Tibial artery (tissue), 4 donors: ENCODE data around the gene CDK9.

ENCODE experiments used
- DNase-seq, 2 donors: peaks; one replicate each; pipeline ENCODE4 v3.0.0-alpha.2; 2019
- H3K27ac ChIP-seq, 2 donors: fragments of 200-600 bp; sonication (generic) in 1 of 2; 1 replicate in 1 of 2; 2 replicates in 1 of 2; pipeline ENCODE4 v1.5.1; 2018 to 2019; ENCODE audit warnings: mild to moderate bottlenecking in 1 of 2
- H3K27me3 ChIP-seq, 2 donors: fragments of 200-600 bp; sonication (generic) in 1 of 2; one replicate each; pipeline versions ENCODE4 v1.5.1 to v1.6.0; 2016 to 2019
- H3K36me3 ChIP-seq, 3 donors: fragments of 200-600 bp; sonication (generic) in 2 of 3; one replicate each; pipeline ENCODE4 v1.5.1; 2016 to 2019; ENCODE audit warnings: mild to moderate bottlenecking in 2 of 3
- H3K4me1 ChIP-seq, 4 donors: fragments of 200-600 bp; sonication (generic) in 2 of 4; 1 replicate in 3 of 4; 2 replicates in 1 of 4; pipeline ENCODE4 v1.5.1; 2016 to 2019
- H3K4me3 ChIP-seq, 2 donors: fragments of 200-600 bp; sonication (generic) in 1 of 2; 1 replicate in 1 of 2; 2 replicates in 1 of 2; pipeline ENCODE4 v1.5.1; 2018 to 2019; ENCODE audit warnings: mild to moderate bottlenecking in 2 of 2
- H3K9me3 ChIP-seq, 3 donors: fragments of 200-600 bp; sonication (generic) in 1 of 3; one replicate each; pipeline ENCODE4 v1.5.1; 2016 to 2019
- intact Hi-C: fragments of 100-400 bp; cut with DNase I; formaldehyde crosslinking; loops from one replicate; pipeline ENCODE4 v1.15.0; 2023; ENCODE audit warnings: low total_unique reads
- TF ChIP-seq, protein P1 (sequence below), 2 experiments: fragments of 200-600 bp in 1 of 2; fragments of 450-650 bp in 1 of 2; IDR thresholded peaks; one replicate each; pipeline ENCODE4 v1.5.1; 2017 to 2019; ENCODE audit warnings: antibody characterized with exemption in 2 of 2, mild to moderate bottlenecking in 1 of 2, moderate library complexity in 1 of 2

Gene CDK9

DNA sequence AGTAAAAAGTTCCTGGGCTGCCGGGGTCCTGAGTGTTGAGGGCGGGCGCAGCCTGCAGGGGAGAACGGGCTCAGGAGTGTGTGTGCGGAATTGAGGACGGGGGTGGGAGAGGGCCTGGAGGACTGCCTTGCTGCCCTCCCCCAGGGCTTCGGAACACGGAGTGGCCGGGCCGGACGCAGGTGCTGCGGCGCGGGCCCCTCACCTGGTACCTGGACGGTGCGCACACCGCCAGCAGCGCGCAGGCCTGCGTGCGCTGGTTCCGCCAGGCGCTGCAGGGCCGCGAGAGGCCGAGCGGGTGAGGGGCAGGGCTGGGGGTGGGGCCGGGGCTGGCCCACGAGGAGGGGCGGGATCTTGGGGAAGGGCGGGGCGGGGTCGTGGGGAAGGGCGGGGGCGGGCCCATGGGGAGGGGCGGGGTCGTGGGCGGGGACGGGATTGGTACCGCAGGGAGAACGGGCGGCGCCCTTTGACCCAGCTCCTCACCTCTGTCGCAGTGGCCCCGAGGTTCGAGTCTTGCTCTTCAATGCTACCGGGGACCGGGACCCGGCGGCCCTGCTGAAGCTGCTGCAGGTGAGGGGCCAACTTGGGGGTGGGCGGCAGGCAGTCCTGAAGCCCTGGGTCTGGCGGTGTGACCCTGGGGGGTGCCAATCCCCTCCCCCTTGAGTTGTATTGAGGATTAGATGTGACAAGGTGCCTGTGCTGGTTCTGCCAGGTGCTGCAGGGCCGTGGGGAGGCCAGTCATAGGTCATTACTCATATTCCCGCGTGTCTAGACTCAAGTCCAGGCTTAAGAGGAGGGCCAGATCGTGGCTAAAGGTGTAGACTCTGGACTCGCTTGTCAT is 23.9 kb downstream of the CDK9 start:
- intact Hi-C loops, result no loop called here
- Histone ChIP-seq H3K27ac (no peak overlapping the region), H3K36me3 (peaks cover 79 to 89% (median 80%) of the 10 kb centered on the region in 3 donors), H3K9me3 (no peaks in the 10 kb centered on the region), H3K27me3 (no peaks in the 10 kb centered on the region), H3K4me3 (no peak overlapping the region), H3K4me1 (peaks cover 0 to 21% (median 12%) of the 10 kb centered on the region in 4 donors)
- TF ChIP-seq, protein P1, sequence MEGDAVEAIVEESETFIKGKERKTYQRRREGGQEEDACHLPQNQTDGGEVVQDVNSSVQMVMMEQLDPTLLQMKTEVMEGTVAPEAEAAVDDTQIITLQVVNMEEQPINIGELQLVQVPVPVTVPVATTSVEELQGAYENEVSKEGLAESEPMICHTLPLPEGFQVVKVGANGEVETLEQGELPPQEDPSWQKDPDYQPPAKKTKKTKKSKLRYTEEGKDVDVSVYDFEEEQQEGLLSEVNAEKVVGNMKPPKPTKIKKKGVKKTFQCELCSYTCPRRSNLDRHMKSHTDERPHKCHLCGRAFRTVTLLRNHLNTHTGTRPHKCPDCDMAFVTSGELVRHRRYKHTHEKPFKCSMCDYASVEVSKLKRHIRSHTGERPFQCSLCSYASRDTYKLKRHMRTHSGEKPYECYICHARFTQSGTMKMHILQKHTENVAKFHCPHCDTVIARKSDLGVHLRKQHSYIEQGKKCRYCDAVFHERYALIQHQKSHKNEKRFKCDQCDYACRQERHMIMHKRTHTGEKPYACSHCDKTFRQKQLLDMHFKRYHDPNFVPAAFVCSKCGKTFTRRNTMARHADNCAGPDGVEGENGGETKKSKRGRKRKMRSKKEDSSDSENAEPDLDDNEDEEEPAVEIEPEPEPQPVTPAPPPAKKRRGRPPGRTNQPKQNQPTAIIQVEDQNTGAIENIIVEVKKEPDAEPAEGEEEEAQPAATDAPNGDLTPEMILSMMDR (IDR thresholded peaks at IDR 0.05), result no peak
- no peak for DNase-seq

DNA sequence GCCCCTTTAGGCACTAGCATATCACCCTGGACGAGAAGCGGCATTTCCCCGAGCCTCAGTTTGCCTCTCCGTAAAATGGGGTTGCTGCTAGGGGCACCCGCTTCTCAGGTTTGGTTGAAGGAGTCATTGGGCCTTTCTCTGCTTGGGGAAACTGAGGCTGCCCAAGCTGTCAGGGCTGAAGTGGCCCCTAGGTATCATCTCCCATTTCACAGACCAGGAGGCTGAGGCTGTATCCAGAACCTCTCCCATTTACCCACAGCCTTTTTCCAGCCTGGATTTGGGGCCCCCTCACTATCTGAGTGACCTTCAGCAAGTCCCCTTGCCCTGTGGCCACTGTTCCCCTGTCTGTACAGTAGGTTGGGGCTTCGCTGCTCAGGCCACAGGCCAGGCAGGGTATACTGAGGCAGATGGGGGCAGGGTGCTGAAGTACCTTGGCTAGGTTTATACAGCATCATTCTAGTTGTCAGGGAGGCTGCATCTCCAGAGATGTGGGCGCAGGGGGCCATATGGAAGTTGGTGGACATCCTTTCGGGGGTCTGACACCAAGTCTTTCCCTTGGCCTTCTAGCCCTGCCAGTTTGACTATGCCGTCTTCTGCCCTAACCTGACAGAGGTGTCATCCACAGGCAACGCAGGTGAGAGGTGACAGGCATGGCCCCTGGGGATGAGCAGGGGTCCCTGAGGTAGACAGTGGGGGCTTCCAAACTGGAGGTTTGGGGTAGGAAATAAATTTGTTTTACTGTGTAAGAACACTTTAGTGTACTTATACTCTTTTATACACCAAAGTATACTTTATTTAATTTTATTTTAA is 24.7 kb downstream of the CDK9 start:
- H3K36me3 ChIP-seq, result peaks cover 81 to 97% (median 84%) of the 10 kb centered on the region in 3 donors
- intact Hi-C loops, result no loop called here
- no peaks in the 10 kb centered on the region for H3K27me3 ChIP-seq
- TF ChIP-seq, protein P1 (IDR thresholded peaks at IDR 0.05), result no peak
- no peak overlapping the region for H3K27ac ChIP-seq
- H3K9me3 ChIP-seq, result no peaks in the 10 kb centered on the region
- H3K4me1 ChIP-seq, result peaks cover 0 to 13% (median 5%) of the 10 kb centered on the region in 4 donors
- DNase-seq, result no peak
- no peak overlapping the region for H3K4me3 ChIP-seq

DNA sequence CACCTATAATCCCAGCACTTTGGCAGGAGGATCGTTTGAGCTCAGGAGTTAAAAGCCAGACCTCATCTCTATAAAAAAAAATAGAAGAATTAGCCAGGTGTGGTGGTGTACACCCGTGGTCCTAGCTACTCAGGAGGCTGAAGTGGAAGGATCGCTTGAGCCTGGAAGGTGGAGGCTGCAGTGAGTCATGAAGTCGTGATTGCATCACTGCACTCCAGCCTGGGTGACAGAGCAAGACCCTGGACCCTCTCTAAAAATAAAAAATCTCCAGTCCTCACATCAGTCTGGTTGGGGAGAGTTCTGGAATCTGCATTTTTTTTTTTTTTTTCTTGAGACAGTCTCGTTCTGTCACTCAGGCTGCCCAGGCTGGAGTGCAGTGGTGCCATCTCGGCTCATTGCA is 26.2 kb downstream of the CDK9 start:
- no peak overlapping the region for H3K27ac ChIP-seq
- intact Hi-C loops, result no loop called here
- H3K4me1 ChIP-seq, result peaks cover 0 to 13% (median 0%) of the 10 kb centered on the region in 4 donors
- H3K36me3 ChIP-seq, result peaks cover 74 to 99% (median 81%) of the 10 kb centered on the region in 3 donors
- TF ChIP-seq, protein P1 (IDR thresholded peaks at IDR 0.05), result no peak
- no peaks in the 10 kb centered on the region for H3K9me3 ChIP-seq
- H3K4me3 ChIP-seq, result no peak overlapping the region
- H3K27me3 ChIP-seq, result no peaks in the 10 kb centered on the region
- DNase-seq, result no peak

DNA sequence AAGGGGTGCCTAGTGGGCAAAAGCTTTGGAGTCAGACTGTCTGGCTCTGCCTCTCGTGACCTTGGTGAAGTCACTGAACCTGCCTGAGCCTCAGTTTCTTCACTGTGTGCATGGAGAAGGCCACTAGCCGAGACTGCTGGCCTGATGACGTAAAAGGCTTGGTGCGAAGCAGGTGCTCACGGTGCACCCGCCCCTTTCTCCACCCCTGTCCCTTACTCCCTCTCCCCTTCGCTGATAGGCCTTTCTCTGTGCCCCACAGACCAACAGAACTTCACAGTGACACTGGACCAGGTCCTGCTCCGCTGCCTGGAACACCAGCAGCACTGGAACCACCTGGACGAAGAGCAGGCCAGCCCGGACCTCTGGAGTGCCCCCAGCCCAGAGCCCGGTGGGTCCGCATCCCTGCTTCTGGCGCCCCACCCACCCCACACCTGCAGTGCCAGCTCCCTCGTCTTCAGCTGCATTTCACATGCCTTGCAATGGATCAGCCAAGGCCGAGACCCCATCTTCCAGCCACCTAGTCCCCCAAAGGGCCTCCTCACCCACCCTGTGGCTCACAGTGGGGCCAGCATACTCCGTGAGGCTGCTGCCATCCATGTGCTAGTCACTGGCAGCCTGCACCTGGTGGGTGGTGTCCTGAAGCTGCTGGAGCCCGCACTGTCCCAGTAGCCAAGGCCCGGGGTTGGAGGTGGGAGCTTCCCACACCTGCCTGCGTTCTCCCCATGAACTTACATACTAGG is 27.3 kb downstream of the CDK9 start:
- Histone ChIP-seq H3K27me3 (no peaks in the 10 kb centered on the region), H3K9me3 (no peaks in the 10 kb centered on the region), H3K4me1 (peaks cover 0 to 13% (median 0%) of the 10 kb centered on the region in 4 donors), H3K27ac (no peak overlapping the region), H3K36me3 (peaks cover 65 to 99% (median 81%) of the 10 kb centered on the region in 3 donors), H3K4me3 (no peak overlapping the region)
- DNase-seq, result no peak
- intact Hi-C loops, result no loop called here
- TF ChIP-seq, protein P1 (IDR thresholded peaks at IDR 0.05), result no peak

DNA sequence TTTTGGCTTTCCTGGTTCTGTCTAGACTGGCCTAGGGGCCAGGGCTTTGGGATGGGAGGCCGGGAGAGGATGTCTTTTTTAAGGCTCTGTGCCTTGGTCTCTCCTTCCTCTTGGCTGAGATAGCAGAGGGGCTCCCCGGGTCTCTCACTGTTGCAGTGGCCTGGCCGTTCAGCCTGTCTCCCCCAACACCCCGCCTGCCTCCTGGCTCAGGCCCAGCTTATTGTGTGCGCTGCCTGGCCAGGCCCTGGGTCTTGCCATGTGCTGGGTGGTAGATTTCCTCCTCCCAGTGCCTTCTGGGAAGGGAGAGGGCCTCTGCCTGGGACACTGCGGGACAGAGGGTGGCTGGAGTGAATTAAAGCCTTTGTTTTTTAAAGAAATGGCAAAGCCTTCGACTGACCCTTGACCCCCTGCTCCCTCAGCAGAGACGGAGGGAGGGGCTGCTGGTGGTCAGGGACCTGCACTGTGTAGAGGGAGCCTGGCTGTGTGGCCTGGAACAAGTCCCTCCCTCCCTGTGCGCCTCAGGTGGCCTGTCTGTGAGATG is 27.9 kb downstream of the CDK9 start:
- no peaks in the 10 kb centered on the region for H3K9me3 ChIP-seq
- intact Hi-C loops, result no loop called here
- no peak overlapping the region for H3K4me3 ChIP-seq
- no peak for DNase-seq
- peaks cover 58 to 99% (median 81%) of the 10 kb centered on the region in 3 donors for H3K36me3 ChIP-seq
- H3K27me3 ChIP-seq, result no peaks in the 10 kb centered on the region
- H3K4me1 ChIP-seq, result peaks cover 0 to 9% (median 0%) of the 10 kb centered on the region in 4 donors
- TF ChIP-seq, protein P1 (IDR thresholded peaks at IDR 0.05), result no peak
- H3K27ac ChIP-seq, result no peak overlapping the region
